Body of pancreas (tissue), 4 donors: Measurements from ENCODE around the gene TANC1. TPM values are rescaled to one million over a fixed set of nuclear protein-coding genes. Genes with fewer than 3 reads are reported as not detected.
A peak's percentile ranks its signal among the peaks of the same experiment; 100 is the strongest.

Source experiments
- ATAC-seq: fragments of 150-250 bp; one replicate; pipeline ENCODE4 v1.9.1; 2016
- DNase-seq, 4 donors: peaks; one replicate each; pipeline ENCODE4 v3.0.0-alpha.2; 2019
- H3K27ac ChIP-seq, 4 donors: fragments of 200-600 bp; sonication (generic); 1 replicate in 3 of 4; 2 replicates in 1 of 4; pipeline versions ENCODE4 v1.5.1 to v1.6.1; 2016 to 2019; ENCODE audit warnings: mild to moderate bottlenecking in 1 of 4, mixed read lengths in 1 of 4, moderate library complexity in 1 of 4
- H3K27me3 ChIP-seq, 2 donors: fragments of 200-600 bp; sonication (generic); one replicate each; pipeline ENCODE4 v1.6.0; 2016; ENCODE audit warnings: mild to moderate bottlenecking in 1 of 2
- H3K36me3 ChIP-seq, 2 donors: fragments of 200-600 bp; sonication (generic); replicated peaks in 1 of 2; 2 replicates each; pipeline ENCODE4 v1.5.1; 2016; ENCODE audit warnings: low read depth in 2 of 2; ENCODE audit not compliant: insufficient read depth in 1 of 2
- H3K4me1 ChIP-seq: fragments of 200-600 bp; sonication (generic); one replicate; pipeline ENCODE4 v1.6.0; 2016
- H3K4me3 ChIP-seq, 2 donors: fragments of 200-600 bp; sonication (generic); 1 replicate in 1 of 2; 2 replicates in 1 of 2; pipeline ENCODE4 v1.5.1; 2016 to 2019
- H3K9me3 ChIP-seq, 3 donors: fragments of 200-600 bp; sonication (generic); 1 replicate in 2 of 3; 2 replicates in 1 of 3; pipeline ENCODE4 v1.5.1; 2016
- POLR2A ChIP-seq, 3 donors: fragments of 450-650 bp; IDR thresholded peaks; one replicate each; pipeline ENCODE4 v1.6.1; 2016; ENCODE audit warnings: antibody characterized with exemption in 3 of 3, mild to moderate bottlenecking in 2 of 3
- WGBS, 2 donors: methylation state at CpG; one replicate each; pipeline ENCODE4 v1.1.5; 2017; 5-methylcytosine and 5-hydroxymethylcytosine counted together
- intact Hi-C: fragments of 100-400 bp; cut with DNase I; formaldehyde crosslinking; loops from one replicate; pipeline ENCODE4 v1.15.1; 2023
- total RNA-seq, 2 donors: library from RNA; depleted of rRNA; stranded (reverse); fragments of >200 nt; gene quantifications; one replicate each; pipeline ENCODE4 v1.1.0, GENCODE V29; 2016
- TF ChIP-seq, protein P1 (sequence below), 7 experiments: fragments of 450-650 bp in 4 of 7; fragments of 200-600 bp in 3 of 7; sonication (generic) in 3 of 7; IDR thresholded peaks; one replicate each; pipeline ENCODE4 v1.5.1; 2016 to 2019; ENCODE audit warnings: antibody characterized with exemption in 7 of 7

TANC1 gene
- total RNA-seq, 2 donors from 2014 or later: 23.1 to 23.3 TPM

DNA sequence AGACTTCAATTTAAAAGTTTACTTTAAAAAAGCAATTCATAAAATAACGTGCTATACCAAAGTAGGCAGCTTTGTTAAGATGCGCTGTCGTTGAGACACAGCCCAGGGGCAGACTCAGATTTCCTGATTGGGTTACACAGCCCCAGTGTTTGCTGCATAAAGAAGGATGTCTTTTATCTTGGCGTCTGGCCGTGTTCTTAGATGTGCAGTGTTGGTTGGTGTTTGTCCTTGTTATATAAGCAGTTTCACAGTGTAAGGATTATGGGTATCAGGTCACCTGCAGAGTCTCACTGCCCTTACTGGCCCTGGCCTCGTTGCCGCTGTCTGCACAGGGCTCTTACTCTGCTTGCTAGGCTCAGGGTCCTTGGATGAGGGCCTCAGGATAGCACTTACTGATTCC is 209.5 kb downstream of the TANC1 start:
- no peak for TF ChIP-seq POLR2A (IDR thresholded peaks at IDR 0.05)
- Histone ChIP-seq H3K27me3 (no peaks in the 10 kb centered on the region), H3K27ac (no peak overlapping the region), H3K4me1 (peaks cover 22% of the 10 kb centered on the region), H3K36me3 (peaks cover 0 to 14% of the 10 kb centered on the region in 2 donors), H3K4me3 (no peak overlapping the region), H3K9me3 (no peaks in the 10 kb centered on the region)
- DNase-seq (no peak), ATAC-seq (no peak)
- 70 to 71% methylated on average over 7 of the region's 7 CpGs for WGBS, 2 donors
- intact Hi-C loops: no loop called here

DNA sequence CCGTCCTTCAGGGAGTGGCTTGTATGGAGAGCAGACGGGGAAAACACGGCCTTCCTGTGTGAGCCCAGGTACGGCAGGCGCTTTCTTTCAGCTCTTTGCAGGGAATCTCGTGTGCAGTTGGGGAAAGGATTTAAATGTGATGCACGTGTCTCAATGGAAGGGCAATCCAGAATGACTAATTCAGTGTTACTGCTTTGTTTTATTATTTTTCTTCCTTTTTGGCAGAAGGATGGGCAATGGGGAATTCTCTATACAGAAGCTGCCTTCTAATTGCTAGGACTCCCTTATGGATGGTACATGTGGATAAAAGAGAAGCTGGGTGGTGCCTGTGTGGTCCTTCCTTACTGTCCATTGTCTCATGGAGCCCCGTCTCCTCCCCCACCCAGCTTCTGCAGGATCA is 210.7 kb downstream of the TANC1 start:
- TF ChIP-seq, protein P1, sequence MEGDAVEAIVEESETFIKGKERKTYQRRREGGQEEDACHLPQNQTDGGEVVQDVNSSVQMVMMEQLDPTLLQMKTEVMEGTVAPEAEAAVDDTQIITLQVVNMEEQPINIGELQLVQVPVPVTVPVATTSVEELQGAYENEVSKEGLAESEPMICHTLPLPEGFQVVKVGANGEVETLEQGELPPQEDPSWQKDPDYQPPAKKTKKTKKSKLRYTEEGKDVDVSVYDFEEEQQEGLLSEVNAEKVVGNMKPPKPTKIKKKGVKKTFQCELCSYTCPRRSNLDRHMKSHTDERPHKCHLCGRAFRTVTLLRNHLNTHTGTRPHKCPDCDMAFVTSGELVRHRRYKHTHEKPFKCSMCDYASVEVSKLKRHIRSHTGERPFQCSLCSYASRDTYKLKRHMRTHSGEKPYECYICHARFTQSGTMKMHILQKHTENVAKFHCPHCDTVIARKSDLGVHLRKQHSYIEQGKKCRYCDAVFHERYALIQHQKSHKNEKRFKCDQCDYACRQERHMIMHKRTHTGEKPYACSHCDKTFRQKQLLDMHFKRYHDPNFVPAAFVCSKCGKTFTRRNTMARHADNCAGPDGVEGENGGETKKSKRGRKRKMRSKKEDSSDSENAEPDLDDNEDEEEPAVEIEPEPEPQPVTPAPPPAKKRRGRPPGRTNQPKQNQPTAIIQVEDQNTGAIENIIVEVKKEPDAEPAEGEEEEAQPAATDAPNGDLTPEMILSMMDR (IDR thresholded peaks at IDR 0.05): no peak
- TF ChIP-seq POLR2A (IDR thresholded peaks at IDR 0.05): no peak
- no peaks in the 10 kb centered on the region for H3K9me3 ChIP-seq
- intact Hi-C loops: no loop called here
- H3K27me3 ChIP-seq: no peaks in the 10 kb centered on the region
- 90 to 93% methylated on average over 8 of the region's 8 CpGs for WGBS, 2 donors
- no peak overlapping the region for H3K27ac ChIP-seq
- no peak for ATAC-seq
- H3K4me3 ChIP-seq: no peak overlapping the region
- peaks cover 22% of the 10 kb centered on the region for H3K4me1 ChIP-seq
- H3K36me3 ChIP-seq: peaks cover 0 to 10% of the 10 kb centered on the region in 2 donors
- DNase-seq: no peak

- TF ChIP-seq, protein P1 (IDR thresholded peaks at IDR 0.05): no peak
- TF ChIP-seq POLR2A (IDR thresholded peaks at IDR 0.05): no peak
- WGBS, 2 donors: 75 to 76% methylated on average over 3 to 4 of the region's 4 CpGs
- no peak overlapping the region for H3K27ac ChIP-seq
- DNase-seq: no peak
- no peak overlapping the region for H3K4me3 ChIP-seq
- no peaks in the 10 kb centered on the region for H3K9me3 ChIP-seq
- H3K36me3 ChIP-seq: peaks cover 0 to 9% of the 10 kb centered on the region in 2 donors
- no peaks in the 10 kb centered on the region for H3K27me3 ChIP-seq
- intact Hi-C loops: no loop called here
- H3K4me1 ChIP-seq: peaks cover 22% of the 10 kb centered on the region
- ATAC-seq: no peak
Observed at GRCh38 chr2:159179696-159180095, 211.3 kb downstream of the TANC1 start.

DNA sequence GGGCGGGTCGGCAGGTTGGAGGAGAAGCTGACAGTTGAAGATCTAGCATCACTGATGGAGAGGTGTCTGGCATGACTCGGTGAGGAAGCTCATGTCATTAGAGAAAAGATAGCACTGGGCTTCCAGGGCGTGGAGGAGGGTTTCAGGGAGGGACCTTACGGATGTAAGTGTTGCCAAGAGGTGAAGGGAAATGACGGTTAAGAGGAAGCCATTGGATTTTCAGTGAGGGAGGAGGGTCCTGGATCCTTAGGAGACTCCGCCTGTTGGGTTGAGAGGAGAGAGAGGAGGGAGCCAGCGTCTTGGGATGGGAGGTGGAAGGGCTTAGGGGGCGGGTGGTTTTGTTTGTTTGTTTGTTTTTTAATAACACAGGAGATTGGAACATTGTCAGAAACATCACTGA is 214.9 kb downstream of the TANC1 start:
- ATAC-seq (no peak), DNase-seq (no peak)
- 86 to 89% methylated on average over 9 of the region's 9 CpGs for WGBS, 2 donors

DNA sequence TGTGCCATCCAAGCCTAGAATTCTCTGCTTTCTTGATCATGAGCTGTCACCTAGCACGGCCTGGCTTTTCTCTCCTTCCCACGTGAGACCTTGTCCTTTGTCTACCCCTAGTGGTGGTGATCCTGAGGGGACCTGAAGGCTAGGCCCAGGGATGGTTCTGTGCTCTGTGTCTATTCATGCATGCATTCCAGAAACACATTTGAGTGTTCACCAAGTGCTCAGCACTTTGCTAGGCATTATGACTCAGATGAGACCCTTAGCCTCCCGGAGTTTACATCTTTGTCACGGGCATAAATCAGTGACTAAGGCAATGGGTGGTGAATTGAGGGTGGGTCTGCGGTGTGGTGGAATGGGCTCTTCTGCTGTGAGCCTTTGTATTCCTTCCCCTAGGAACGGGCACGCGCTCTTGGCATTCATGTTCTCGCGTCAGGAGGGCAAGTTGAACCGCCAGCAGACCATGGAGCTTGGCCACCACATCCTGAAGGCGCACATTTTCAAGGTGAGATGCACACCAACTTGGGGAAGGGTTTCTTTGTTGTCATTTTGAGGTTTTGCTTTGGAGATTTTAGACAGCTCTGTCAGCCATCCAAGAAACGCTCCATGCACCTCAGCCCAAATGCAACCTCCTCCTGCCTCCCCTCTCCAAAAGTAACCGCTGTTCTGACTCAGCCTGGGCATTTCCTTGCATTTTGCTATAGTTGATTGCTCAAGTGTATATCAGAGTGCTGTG is 217.1 kb downstream of the TANC1 start:
- H3K27me3 ChIP-seq: no peaks in the 10 kb centered on the region
- no peak overlapping the region for H3K4me3 ChIP-seq
- intact Hi-C loops: no loop called here
- ATAC-seq (no peak), DNase-seq (peak in 1 of 4 donors; percentile 22)
- H3K9me3 ChIP-seq: no peaks in the 10 kb centered on the region
- H3K27ac ChIP-seq: no peak overlapping the region
- no peak for TF ChIP-seq POLR2A (IDR thresholded peaks at IDR 0.05)
- TF ChIP-seq, protein P1 (IDR thresholded peaks at IDR 0.05): peak in 4 of 7 experiments; percentile 29 to 46 (median 40)
- peaks cover 0 to 4% of the 10 kb centered on the region in 2 donors for H3K36me3 ChIP-seq
- WGBS, 2 donors: 89% methylated on average over 14 of the region's 14 CpGs
- no peaks in the 10 kb centered on the region for H3K4me1 ChIP-seq

More for the DNA sequence above, 214.9 kb downstream of the TANC1 start:
- no peak overlapping the region for H3K4me3 ChIP-seq
- H3K27me3 ChIP-seq: no peaks in the 10 kb centered on the region
- peaks cover 10% of the 10 kb centered on the region for H3K4me1 ChIP-seq
- H3K36me3 ChIP-seq: peaks cover 0 to 12% of the 10 kb centered on the region in 2 donors
- TF ChIP-seq, protein P1 (IDR thresholded peaks at IDR 0.05): no peak
- no peak for TF ChIP-seq POLR2A (IDR thresholded peaks at IDR 0.05)
- H3K27ac ChIP-seq: no peak overlapping the region
- intact Hi-C loops: no loop called here
- H3K9me3 ChIP-seq: no peaks in the 10 kb centered on the region
